GM21529 (cell line): ENCODE data around the gene BTBD7.

Source experiments
- ATAC-seq: cut with Tn5 transposase; IDR thresholded peaks from one replicate; pipeline ENCODE4 v1.9.1; 2021; ENCODE audit not compliant: unreplicated experiment

Gene BTBD7

GRCh38 chr14:93329965-93330608 lies 2.7 kb downstream of the BTBD7 start:
- ATAC-seq = no peak

GRCh38 chr14:93328546-93328945 lies 4.3 kb downstream of the BTBD7 start:
- no peak for ATAC-seq

- no peak for ATAC-seq
These were observed 6.6 kb downstream of the BTBD7 start for GRCh38 chr14:93326196-93326595.

GRCh38 chr14:93323600-93324174 lies 9.1 kb downstream of the BTBD7 start:
- no peak for ATAC-seq

DNA sequence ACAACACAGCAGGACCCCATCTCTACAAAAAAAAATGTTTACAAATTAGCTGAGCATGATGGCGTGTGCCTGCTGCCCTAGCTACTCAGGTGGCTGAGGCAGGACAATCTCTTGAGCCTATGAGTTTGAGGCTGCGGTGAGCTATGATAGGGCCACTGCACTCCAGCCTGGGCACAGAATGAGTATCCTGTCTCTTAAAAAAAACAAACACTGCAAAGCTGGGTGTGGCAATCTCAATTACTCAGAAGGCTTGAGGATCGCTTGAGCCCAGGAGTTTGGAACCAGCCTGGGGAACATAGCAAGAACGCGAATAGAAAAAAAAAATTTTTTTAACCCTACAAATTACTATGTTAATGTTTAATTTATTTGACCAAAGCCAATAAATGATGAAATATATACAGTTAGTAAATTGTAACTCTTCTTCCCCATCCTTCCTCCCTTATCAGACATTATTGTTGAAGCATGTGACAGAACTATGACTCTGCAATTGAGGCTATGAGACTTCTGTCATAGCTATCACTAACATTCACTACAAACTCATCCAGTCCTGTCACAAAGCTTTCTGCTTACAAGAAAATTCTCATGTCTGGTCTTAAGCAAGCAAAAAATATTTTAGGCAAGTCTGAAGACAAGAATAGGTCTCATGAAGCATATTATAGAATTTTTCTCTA lies 9.8 kb downstream of the BTBD7 start:
- ATAC-seq = no peak

DNA sequence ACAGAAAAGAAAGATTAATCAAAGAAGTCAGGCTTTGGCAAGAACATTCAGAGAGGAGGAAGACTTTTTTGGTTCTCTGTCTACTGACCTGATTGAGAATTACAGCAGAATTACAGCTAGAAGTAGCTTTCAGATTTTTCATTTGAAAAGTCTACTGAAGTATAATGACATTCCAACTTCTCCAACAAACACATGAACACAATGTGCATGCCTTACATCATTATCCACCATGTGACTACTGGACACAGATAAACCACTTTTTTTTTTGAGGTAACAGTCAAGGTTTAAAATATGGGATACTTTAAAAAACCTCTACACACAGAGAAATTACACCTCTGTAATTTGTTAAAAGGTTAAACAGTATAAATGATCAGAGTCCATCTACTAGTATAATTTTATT lies 12.3 kb downstream of the BTBD7 start:
- no peak for ATAC-seq

- ATAC-seq = no peak
These were observed 12.9 kb downstream of the BTBD7 start for GRCh38 chr14:93319958-93320357.

DNA sequence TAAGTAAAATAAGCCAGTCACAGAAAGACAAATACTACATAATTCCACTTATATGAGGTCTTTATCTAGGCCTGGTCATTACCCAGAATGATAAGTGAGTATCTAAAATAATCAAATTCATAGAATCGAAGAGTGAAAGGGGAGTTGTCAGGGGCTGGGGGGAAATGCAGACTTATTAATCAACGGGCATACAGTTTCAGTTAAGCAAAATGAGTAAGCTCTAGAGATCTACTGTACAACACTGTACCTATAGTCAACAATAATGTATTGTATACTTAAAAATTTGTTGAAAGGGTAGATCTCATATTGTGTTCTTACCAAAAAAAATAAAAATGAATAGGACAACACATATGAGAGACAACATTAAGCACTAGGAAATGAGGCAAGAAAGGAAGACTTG lies 13.3 kb downstream of the BTBD7 start:
- ATAC-seq = no peak

DNA sequence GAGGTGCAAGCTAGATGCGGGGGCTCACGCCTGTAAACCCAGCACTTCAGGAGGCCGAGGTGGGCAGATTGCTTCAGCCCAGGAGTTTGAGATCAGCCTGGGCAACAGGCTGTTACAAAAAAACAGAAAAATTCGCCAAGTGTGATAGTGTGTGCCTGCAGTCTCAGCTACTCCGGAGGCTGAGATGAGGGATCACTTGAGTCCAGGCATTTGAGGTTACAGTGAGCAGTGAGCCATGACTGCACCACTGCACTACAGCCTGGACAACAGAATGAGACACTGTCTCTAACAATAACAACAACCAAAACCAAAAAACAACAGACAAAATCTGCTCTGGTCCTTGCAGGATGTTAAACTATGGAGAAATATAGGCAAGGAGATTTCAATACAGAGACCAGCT lies 13.9 kb downstream of the BTBD7 start:
- ATAC-seq = no peak

- ATAC-seq = no peak
These were observed 14.7 kb downstream of the BTBD7 start for GRCh38 chr14:93317875-93318807.

DNA sequence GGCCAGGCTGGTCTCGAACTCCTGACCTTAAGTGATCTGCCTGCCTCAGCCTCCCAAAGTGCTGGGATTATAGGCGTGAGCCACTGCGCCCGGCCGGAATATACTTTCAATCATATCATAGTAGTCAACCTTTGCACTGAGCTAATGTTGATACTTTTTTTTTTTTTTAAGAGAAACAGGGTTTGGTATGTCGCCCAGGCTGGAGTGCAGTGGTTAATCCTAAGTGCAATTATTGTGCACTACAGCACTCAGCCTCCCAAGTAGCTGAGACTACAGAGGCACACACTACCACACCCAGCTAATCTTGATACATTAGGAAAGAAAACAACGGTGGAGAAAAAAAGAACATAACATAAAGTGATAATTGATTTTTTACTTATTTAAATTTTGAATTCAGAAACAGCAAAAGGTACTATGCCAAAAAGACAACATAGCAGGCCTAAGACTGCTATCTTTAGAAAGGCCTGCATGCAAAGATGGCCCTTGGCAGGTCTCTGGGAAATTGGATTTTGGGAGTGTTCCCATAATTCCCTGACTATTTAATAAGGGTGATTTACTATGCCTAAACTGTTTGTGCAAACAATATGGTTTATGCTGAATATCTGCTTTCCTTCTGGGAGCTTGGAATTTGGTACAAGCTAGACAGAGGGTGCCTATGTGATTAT lies 15.5 kb downstream of the BTBD7 start:
- no peak for ATAC-seq

GRCh38 chr14:93316716-93317115 lies 16.1 kb downstream of the BTBD7 start:
- ATAC-seq = no peak

GRCh38 chr14:93315575-93315974 lies 17.3 kb downstream of the BTBD7 start:
- no peak for ATAC-seq

DNA sequence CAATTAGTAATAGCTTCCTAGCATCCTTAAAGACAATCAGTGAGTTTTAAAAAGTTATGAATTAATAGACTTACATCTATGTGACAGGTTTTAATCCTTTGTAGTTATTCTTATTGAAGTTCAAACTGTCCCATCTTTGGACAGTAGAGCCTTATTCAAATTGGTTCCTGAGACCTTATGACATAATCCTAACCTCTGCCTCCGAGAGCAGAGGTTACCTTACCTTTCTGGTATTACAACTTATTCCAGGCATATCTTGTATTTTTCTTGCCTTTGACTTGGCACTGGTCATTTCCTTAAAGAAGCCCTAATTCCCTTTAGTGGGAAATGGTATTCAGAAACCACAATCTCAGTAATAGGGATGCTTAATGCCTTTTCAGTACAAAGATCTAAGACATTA lies 21.8 kb downstream of the BTBD7 start:
- ATAC-seq = no peak

DNA sequence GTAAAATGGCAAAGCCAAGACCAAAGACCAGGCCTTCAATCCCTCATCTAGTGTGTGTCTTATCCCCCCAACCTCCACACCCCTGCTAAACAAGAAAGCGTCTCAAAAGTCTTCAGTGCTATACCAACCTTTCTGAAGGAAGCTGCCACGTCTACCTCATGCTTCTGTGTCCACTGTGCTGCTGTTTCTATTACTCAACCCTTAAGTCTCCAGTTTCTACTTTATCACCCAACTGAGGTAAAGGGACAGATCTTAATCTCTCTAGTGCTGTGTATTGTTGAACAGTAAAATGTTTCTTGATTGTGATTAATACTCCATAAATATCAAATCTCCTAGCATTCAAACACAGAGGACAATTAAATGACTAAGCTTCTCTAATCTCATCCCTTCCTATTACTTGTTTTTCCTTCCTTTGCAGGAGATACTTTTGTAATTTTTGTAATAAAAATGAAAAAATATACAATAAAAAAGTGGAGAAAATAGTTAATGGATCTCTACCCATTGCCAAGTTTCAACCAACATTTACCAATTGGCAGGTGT lies 23.3 kb downstream of the BTBD7 start:
- ATAC-seq = no peak

- no peak for ATAC-seq
These were observed 24.0 kb downstream of the BTBD7 start for GRCh38 chr14:93308686-93309345.

DNA sequence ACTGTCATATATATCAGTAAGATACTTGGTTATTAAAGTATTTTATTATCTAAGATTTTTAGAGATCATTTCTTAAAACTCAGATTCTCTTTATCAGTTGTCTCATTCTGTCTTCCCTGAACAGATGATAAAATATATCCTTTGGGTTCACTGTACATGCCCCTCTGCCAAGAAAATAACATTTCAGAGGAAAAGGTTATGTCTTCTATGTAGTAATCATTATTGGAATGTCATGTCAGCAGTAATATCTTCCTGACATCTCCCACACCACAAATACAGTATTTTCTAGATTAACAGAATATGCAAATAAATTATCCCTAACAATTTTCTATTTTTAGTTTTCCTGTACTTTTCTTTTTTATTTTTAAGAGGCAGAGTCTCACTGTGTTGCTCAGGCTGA lies 26.0 kb downstream of the BTBD7 start:
- ATAC-seq = no peak

DNA sequence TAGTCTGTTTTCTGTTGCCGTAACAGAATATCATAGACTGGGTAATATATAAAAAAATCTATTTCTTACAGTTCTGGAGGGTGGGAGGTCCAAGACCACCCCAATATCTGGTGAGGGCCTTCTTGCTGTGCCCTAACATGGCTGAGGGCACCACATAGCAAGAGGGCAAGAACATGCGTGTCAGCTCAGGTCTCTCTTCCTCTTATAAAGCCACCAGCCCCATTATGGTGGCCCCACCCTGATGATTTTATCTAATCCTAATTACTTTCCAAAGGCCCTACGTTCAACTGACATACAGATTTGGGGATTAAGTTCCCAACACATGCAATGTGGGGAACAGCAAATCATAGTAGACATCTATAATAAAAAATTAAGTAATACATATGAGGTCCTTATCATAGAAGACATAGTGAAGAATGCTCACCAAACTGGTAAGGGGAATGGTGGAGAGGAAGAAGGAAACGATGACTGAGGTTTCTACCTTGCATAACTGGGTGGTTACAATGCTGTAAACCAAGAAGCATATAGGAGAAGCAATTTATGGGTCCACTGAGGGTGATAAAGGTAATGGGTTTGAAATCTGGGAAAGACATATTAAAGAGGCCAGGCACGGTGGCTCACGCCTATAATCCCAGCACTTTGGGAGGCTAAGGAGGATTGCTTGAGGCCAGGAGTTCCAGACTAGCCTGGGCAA lies 27.0 kb downstream of the BTBD7 start:
- ATAC-seq = no peak

DNA sequence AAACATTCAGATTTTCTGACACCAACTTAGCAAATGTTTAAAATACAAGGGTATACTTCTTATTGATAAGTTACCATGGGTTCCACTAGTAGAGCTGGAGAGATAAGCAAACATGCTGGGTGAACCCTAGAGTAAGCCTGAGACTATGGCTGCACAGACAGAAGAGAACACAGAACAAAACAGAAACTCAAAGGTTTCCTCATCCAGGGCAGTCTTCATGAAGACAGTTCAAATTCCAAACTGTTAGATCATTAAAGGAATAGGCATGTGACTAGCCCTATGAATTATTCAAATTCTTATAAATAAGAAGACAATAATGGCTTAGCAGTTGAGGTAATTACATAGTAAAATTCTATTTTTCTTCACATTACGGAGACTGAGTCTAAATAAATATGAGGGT lies 28.1 kb downstream of the BTBD7 start:
- no peak for ATAC-seq

DNA sequence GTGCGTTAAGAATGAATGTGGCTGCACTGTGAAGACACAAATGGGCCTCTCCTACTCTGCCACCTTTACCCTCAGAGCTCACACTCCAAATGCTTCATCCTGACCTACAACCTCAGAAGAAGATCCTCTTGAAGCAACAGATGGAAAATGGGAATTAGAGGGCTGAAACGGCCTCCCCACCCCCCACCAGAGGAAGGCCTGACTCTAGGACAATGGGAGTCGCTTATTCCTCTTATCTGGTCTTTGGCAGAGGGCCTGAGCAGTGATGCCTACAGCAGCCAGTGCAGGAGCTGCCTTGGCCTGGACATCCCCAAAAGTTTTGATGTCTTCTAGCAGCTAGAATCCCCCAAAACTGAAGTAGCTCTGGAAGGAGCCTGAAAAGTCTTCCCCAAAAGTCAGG lies 29.2 kb downstream of the BTBD7 start:
- no peak for ATAC-seq
